Hematopoietic multipotent progenitor cell treated with erythropoietin and hydrocortisone succinate and interleukin-3 and kit ligand, for 15 days (in vitro differentiated cells): ENCODE results near the gene AMY1A.
"Not testable (repeated sequence)": the region's sequence is repeated elsewhere in the genome, so short reads cannot be mapped to it uniquely, and the experiment has no call there.

Source experiments
- DNase-seq: peaks from one replicate; pipeline ENCODE4 v3.0.0-alpha.2; 2015; ENCODE audit warnings: low spot score

The AMY1A gene

GRCh38 chr1:103655460-103655859 is at the start of gene AMY1A:
AMY1A (plus strand) TSS chr1:103655760; CDS start chr1:103656331, 571 bp downstream.
- not testable (repeated sequence) for DNase-seq

GRCh38 chr1:103616362-103616761 is 39.2 kb upstream of the AMY1A start:
- no peak for DNase-seq

- not testable (repeated sequence) for DNase-seq
Measured at GRCh38 chr1:103616994-103617477, 38.5 kb upstream of the AMY1A start, which contains the start of gene AMY2A. AMY2A (plus strand) TSS chr1:103617427; CDS start chr1:103617441, 14 bp downstream.

- not testable (repeated sequence) for DNase-seq
Measured at GRCh38 chr1:103627436-103627835, 28.1 kb upstream of the AMY1A start.

DNA sequence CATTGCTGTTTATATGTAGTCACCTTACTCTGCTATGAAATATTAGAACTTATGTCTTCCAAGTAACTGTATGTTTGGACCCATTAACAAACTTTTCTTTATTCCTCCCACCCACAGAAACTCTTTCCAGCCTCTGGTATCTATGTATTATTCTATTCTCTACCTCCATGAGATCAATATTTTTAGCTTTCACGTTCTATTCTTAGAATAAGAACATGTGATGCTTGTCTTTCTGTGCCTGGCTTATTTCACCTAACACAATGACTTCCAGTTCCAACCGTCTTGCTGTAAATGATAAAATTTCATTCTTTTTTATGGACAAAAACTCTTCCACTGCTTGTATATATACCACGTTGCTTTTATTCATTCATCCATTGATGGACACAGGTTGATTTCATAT is 14.4 kb upstream of the AMY1A start:
- not testable (repeated sequence) for DNase-seq

- not testable (repeated sequence) for DNase-seq
Measured at GRCh38 chr1:103643908-103644307, 11.7 kb upstream of the AMY1A start.

DNA sequence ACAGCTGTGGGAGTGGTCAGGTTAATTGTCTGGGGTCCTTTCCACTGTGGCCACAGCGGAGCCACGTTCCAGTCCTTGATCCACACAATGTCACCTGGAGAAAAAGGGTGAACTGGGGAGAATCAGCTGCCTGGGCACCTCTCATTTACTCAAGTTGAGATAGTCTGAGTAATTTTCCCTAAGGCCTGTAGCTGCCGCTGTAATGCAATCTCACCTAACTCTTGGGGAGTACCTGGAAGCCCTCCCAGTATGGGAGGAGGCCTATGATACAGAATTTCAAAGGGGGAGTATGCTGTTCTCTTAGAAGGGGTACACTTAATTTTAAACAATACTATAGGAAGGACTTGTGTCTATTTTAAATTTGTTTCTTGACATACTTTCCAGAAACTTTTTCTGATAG is 5.3 kb upstream of the AMY1A start:
- not testable (repeated sequence) for DNase-seq

DNA sequence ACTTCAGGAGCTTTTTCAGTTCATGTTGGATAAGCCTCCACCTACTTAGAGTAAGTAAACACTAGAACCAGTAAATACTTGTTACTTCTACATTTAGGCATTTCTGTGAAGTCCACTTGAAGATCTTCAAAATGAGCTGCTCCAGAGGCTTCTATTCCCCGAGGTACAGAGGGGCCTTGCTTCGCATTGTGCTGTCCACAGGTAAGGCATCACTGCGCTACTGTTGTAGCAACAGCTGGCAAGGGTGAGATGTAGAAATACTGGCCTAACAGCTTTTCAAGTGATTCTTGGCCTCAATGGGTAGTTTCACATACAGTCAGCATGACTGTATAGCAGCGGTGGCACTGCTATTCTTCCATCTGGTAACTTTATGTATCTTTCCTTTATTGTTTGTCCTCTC is 4.7 kb upstream of the AMY1A start:
- not testable (repeated sequence) for DNase-seq

GRCh38 chr1:103654133-103654532 is 1.4 kb upstream of the AMY1A start:
- DNase-seq: not testable (repeated sequence)

- DNase-seq: not testable (repeated sequence)
Measured at GRCh38 chr1:103676335-103676734, 20.8 kb downstream of the AMY1A start.

DNA sequence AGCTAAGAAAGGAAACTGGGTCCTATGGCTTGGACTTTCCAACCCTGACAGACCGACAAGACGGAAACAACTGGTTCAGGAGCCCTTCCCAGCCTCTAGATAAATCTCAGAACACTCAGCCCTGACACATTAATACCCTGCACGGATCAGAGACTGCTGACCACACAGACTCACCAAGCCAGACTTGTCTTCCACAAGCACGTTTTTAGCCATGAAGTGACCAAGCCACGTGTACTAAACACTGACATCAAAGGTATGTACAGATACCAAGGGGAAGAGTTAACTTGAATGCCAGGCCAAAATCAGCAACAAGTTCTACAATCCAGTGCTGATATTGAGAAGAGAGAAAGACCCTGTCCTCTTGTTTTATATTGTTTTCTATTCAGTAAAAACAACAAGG is 40.5 kb downstream of the AMY1A start, which contains the start of gene AMY1B:
AMY1B (minus strand) TSS at position 101 of the 400 bp plus-strand sequence. CDS start 571 bp downstream, outside the sequence.
- DNase-seq: not testable (repeated sequence)

DNA sequence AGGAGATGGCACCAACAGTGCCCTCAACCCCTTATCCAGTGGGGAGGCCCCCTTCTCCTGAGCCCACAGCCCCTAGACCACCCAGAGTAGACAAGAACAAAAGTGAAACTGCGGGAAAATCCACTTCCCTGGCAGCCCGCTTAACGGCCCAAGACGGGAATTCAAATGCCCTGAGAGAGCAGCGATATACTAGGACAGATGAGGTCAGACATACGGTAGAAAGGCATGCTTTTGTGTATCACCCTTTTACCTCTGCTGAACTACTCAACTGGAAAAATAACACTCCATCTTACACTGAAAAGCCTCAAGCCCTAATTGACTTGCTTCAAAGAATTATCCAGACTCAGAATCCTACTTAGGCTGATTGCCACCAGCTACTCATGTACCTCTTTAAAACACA is 41.9 kb downstream of the AMY1A start:
- not testable (repeated sequence) for DNase-seq

GRCh38 chr1:103700669-103701068 is 45.1 kb downstream of the AMY1A start:
- DNase-seq: not testable (repeated sequence)

DNA sequence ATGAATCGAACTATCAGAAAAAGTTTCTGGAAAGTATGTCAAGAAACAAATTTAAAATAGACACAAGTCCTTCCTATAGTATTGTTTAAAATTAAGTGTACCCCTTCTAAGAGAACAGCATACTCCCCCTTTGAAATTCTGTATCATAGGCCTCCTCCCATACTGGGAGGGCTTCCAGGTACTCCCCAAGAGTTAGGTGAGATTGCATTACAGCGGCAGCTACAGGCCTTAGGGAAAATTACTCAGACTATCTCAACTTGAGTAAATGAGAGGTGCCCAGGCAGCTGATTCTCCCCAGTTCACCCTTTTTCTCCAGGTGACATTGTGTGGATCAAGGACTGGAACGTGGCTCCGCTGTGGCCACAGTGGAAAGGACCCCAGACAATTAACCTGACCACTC is 45.7 kb downstream of the AMY1A start:
- not testable (repeated sequence) for DNase-seq

GRCh38 chr1:103707670-103708069 is 52.1 kb downstream of the AMY1A start:
- not testable (repeated sequence) for DNase-seq

DNA sequence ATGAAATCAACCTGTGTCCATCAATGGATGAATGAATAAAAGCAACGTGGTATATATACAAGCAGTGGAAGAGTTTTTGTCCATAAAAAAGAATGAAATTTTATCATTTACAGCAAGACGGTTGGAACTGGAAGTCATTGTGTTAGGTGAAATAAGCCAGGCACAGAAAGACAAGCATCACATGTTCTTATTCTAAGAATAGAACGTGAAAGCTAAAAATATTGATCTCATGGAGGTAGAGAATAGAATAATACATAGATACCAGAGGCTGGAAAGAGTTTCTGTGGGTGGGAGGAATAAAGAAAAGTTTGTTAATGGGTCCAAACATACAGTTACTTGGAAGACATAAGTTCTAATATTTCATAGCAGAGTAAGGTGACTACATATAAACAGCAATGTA is 54.8 kb downstream of the AMY1A start:
- DNase-seq: not testable (repeated sequence)
